Activated CD4-positive, alpha-beta T cell treated with anti-CD3 and anti-CD28 coated beads for 4 hours (primary cell): ENCODE data around the gene SPDYE1.
"Not testable (repeated sequence)": the region's sequence is repeated elsewhere in the genome, so short reads cannot be mapped to it uniquely, and the experiment has no call there.

Source experiments
- DNase-seq, 2 donors: peaks; one replicate each; pipeline ENCODE4 v3.0.0-alpha.2; 2020

SPDYE1 gene

GRCh38 chr7:43997532-43997931 is at the start of gene SPDYE1:
SPDYE1 (plus strand) TSS chr7:43997897; CDS start chr7:43999950, 2,053 bp downstream.
- DNase-seq, result not testable (repeated sequence)

GRCh38 chr7:43952028-43952427 is 45.7 kb upstream of the SPDYE1 start:
- no peak for DNase-seq

GRCh38 chr7:43953071-43953470 is 44.6 kb upstream of the SPDYE1 start:
- no peak for DNase-seq

GRCh38 chr7:43954524-43955228 is 43.0 kb upstream of the SPDYE1 start:
- DNase-seq, result no peak

DNA sequence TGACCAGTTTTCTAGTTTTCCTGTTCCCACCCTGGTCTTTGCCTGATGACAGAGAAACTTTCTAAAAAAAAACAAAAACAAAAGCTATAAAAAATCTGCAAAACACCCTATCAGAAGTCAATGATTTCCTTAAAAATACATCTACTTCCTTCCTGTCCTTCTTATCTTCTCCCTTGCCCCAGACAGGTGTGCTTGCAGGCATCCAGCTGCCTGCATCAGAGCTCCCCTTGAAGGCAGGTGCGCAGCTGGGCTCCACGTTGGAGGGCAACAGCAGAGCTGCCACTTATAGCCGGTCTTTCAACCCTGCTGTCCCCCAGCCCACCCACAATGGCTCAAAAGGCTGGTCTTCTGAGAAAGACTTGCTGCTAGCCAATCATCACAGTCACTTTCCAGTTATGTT is 41.7 kb upstream of the SPDYE1 start:
- DNase-seq, result no peak

GRCh38 chr7:43960933-43961332 is 36.8 kb upstream of the SPDYE1 start:
- no peak for DNase-seq

- not testable (repeated sequence) for DNase-seq
These were observed 31.3 kb upstream of the SPDYE1 start for GRCh38 chr7:43966392-43966791.

DNA sequence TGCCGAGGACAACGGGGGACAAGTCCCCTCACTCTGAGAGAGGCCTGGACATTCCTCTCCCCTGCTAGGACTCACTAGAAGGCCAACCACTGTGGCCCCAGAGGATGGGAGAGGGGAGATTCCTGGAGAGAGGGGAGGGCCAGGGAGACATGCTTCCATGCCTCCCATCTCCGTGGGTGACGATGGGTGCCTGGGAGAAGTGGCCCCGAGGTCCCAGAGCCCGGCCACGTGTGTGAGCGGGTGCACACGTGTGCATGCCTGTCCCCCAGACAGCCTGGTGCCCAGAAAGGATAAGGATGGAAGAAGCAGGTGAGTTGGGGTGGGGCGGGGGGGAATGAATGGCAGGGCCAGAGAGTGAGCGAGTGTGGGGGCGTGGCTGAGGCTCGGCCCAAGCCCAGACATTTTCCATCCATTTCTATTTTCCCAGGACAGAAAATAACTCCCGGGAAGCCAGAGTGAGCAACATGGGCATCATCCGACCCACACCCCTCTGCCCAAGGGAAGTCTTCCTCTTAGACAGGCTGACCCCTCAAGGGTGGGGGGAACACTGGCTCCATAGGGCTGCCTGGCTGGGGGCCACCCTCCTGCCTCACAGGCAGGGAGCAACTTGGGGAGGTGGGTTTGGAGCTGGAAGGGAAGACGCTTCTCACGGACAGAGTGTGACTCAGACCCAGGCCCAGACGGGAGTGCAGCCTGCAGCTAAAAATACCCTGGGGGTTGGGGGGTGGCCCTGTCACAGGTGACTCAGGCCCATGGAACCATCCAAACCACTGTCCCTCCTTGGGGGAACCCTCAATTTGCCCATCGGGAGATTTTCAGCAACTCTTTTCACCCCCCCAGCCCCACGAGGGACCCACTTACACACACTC is 29.3 kb upstream of the SPDYE1 start:
- not testable (repeated sequence) for DNase-seq

- not testable (repeated sequence) for DNase-seq
These were observed 28.1 kb upstream of the SPDYE1 start for GRCh38 chr7:43969586-43969985.

DNA sequence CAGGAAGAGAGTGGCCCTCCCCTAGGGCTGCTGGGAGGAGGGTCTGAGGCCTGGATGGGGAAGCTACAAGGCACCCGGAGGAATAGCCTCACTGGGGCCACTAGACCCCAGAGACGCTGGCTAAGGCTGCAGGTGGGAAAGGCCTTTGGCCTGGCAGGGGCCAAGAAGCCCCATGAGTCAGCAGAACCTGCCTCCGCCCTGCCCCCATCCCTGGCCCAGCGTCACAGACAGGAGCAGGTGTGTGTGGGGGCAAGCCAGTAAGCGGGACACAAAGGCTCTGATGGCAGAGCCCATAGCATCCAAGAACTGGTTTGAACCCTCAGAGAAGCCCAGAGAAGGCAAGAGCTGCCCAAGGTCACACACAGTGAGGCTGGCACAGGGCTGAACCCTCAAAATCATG is 27.0 kb upstream of the SPDYE1 start:
- not testable (repeated sequence) for DNase-seq

- not testable (repeated sequence) for DNase-seq
These were observed 23.6 kb upstream of the SPDYE1 start for GRCh38 chr7:43974033-43974573.

DNA sequence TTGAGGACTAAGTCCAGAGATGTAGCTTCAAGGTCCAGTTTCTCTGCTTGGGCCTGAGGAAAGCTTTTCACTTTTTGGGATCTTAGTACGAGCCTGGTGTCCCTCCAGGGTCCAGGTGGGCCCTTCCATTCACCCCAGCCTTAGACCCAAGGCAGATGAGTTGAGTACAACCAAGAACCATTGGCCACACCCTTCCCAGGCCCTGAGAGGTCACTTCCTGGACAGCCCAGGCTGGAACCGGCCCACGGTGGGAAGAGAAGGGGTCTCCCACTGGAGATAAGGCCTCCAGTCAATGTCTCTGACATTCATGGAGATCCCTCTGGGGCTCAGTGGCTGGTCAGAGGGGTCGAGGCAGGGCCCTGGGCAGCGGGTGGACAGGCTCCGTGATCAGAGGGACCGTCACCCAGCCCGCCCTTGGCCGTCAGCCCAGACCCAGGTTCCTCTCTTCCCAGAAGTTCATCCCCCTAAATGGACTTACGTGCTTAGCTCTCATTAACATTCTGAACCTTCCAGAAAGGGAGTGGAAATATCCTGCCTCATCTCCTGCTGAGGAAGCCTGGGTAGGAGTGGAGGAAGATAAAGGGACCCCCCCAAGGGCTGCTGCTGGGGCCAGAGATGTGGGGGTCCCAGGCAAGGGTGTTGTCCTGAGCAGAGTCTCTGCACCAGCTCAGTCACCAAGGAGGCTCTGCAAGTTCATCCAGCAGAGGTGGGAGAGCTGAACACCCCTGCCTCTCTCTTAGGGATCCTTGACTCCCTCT is 22.8 kb upstream of the SPDYE1 start:
- DNase-seq, result not testable (repeated sequence)

GRCh38 chr7:43977525-43977924 is 20.2 kb upstream of the SPDYE1 start:
- DNase-seq, result no peak

GRCh38 chr7:43978102-43978501 is 19.6 kb upstream of the SPDYE1 start:
- not testable (repeated sequence) for DNase-seq

DNA sequence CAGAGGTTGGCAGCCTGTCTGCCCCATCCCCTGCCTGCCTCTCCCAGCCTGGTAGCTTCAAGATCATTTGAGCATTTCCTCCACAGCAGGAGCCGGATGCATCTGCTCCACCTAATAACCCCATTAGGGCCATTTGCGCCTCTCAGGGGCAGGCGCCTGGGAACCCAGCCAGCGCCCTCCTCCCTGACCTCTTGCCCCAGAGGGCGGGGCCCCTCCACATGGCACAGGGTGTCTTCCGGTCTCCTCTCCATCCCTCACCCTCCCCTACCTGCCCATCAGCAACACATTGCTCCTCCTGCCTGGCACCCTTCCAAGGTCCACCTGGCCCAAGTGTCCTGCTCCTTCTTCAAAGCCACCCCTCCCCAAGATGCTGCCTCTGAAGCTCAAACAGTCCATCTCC is 14.8 kb upstream of the SPDYE1 start:
- not testable (repeated sequence) for DNase-seq

DNA sequence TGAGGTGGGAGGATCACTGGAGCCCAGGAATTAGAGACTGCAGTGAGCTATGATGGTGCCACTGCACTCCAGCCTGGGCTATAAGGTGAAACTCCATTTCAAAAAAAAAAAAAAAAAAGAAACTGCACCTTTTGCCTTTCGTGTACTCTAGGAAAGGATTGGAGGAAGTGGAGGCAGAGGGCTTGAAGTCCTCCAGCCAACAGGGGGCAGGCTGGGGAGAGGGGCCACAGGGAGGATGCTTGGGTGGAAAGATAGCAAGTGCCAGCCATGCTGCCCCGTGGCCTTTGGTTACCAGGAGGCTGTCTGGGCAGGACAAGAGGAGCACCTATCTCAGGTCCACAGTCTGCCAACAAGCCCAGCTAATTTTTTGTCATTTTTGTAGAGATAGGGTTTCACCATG is 14.0 kb upstream of the SPDYE1 start:
- DNase-seq, result not testable (repeated sequence)

- peak; percentile 72 to 86 for DNase-seq
These were observed 11.5 kb upstream of the SPDYE1 start for GRCh38 chr7:43985904-43986864.

DNA sequence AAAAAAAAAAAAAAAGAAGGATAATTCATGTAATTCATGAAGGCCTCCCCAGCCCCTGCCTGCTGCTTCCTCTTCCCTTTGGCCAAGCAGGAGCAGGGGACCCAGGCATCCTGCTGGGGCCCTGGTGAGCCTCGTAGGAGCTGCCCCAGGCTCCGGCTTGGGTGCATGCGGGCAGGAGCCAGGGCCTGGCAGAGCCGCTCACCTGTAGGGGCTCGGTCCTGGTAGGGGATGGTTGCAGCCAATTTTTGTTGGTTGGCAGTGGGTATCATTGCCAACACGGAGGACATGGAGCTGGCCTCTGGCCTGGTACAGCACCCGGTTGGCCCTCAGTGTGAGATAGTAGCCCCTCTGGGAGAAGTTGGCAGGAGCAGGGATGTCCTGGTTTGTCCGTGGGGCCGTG is 10.2 kb upstream of the SPDYE1 start:
- not testable (repeated sequence) for DNase-seq

GRCh38 chr7:43990011-43990585 is 7.6 kb upstream of the SPDYE1 start:
- DNase-seq, result not testable (repeated sequence)

GRCh38 chr7:43990829-43991228 is 6.9 kb upstream of the SPDYE1 start:
- not testable (repeated sequence) for DNase-seq

- not testable (repeated sequence) for DNase-seq
These were observed 4.8 kb upstream of the SPDYE1 start for GRCh38 chr7:43992896-43993295.
